CD4-positive, alpha-beta T cell treated with Interleukin-15 for 4 hours (primary cell): ENCODE data around the gene TSHZ2.
"Not testable (repeated sequence)": the region's sequence is repeated elsewhere in the genome, so short reads cannot be mapped to it uniquely, and the experiment has no call there.

ENCODE experiments used
- DNase-seq: peaks from one replicate; pipeline ENCODE4 v3.0.0-alpha.2; 2020; ENCODE audit warnings: low spot score

Gene TSHZ2

GRCh38 chr20:53084408-53084997 lies 112.3 kb downstream of the TSHZ2 start:
- no peak for DNase-seq

DNA sequence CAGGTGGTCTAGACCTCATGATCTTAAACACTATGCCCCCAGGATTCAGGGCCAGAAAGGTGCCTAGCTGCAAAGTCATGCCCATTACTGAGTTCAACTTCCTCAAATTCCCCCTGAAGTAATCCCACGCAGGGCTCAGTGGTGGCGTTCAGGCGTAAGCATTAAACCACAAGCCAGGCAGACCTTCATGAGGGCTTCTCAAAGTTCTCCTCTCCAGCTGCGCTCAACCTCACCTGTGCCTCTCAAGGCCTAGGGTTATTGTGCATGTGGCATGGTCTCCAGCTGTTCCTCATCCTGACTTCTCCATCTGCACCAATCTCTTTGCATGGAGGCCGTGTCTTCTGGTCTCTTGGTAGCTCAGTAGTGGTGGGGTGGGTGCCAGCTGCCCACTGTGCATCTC lies 113.6 kb downstream of the TSHZ2 start:
- no peak for DNase-seq

DNA sequence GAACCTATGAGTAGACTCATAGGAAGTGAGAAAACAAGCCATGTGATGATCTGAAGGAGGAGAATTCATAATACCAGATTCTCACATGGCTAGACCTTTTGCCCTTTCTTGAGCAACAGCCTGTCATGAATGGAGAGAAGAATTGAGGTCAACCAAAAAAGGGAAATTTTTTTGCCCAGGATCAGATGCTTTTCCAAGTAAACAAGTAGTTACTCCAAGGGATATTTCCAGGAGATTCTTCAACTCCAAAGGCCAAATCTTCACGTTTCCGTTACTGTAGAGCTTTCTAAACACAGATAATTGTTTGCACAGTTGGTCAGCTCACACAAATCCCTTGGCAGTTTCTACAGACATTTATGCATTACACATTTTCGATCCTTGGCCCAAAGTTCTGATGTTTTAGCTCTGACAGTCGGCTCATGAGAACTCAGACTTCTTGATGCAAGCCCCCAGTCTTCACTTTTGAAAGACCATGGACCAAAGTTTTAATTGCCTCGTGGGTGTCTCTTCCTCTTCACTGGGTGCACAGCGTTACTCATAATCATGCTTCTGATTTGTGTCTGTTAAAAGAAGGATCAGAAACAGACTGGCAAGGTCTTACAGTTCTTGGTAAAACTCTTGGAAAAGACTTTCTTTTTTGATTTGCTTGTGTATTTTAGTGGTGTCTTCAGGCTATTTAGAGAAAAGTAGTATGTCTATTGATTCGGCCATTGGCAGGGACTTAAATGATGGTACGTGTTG lies 115.0 kb downstream of the TSHZ2 start:
- no peak for DNase-seq

- no peak for DNase-seq
Observed at GRCh38 chr20:53088786-53089185, 116.6 kb downstream of the TSHZ2 start.

DNA sequence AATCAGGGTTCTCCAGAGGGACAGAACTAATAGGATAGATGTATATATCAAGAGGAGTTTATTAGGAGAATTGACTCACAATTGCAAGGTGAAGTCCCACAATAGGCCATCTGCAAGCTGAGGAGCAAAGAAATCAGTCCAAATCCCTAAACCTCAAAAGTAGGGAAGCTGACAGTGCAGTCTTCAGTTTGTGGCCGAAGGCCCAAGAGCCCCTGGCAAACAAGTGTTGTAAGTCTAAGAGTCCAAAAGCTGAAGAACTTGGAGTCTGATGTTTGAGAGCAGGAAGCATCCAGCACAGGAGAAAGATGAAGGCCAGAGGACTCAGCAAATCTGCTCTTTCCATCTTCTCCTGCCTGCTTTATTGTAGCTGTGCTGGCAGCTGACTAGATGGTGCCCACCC lies 117.7 kb downstream of the TSHZ2 start:
- DNase-seq = not testable (repeated sequence)

GRCh38 chr20:53091789-53092188 lies 119.6 kb downstream of the TSHZ2 start:
- DNase-seq = no peak

- DNase-seq = no peak
Observed at GRCh38 chr20:53092772-53093300, 120.7 kb downstream of the TSHZ2 start.

DNA sequence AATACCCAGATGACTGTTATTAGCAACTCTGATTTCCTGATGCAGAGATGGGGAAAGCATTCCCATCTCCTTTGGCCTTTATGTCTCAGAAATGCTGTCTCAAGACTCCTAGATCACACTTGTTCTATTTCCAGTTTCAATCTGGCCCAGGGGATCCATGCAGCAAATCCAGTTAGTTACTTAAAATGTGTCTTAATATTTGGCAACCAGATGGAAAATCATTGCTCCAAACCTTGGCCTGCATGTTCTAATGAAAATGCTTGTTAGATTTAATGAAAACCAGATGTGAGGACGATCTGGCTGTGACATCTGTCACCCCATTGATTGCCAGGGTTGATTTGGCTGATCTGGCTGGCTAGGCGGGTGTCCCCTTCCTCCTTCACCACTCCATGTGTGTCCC lies 125.2 kb downstream of the TSHZ2 start:
- DNase-seq = no peak

DNA sequence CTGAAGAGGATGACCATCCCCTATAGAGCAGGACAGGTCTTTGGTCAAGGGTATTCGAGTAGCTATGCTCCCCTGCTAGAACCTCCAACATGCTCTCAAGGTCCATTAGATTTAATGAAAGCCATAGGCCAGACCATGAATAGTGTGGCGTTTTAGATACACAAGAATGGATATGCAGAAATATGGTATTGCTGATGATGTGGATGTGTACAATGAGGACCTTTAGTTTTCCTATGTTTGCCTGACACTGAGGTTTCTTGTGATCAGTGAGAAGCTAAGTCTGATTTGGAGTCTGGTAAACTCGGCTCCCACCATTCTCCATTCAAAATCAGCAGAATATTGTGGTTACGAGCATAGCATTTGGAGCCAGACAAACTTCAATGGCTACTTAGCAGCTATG lies 125.6 kb downstream of the TSHZ2 start:
- no peak for DNase-seq

GRCh38 chr20:53098621-53099020 lies 126.5 kb downstream of the TSHZ2 start:
- DNase-seq = no peak

DNA sequence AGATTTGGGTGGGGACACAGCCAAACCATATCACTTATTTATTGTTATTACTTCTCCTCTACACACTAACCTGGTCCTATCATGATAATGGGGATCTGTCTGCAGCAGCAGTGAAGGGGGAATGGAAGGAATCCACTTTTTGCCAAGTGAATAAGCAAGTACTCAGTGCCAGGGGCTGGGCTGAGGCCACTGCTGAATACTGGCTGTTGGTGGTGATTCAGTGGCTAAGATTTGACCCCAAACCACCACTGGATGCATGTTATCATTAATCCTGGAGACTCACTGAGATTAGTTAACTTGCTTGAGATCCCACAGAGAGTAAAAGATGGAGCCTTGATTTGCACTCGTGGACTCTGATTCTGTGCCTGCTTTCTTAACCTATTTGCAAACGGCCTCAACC lies 127.7 kb downstream of the TSHZ2 start:
- DNase-seq = no peak

DNA sequence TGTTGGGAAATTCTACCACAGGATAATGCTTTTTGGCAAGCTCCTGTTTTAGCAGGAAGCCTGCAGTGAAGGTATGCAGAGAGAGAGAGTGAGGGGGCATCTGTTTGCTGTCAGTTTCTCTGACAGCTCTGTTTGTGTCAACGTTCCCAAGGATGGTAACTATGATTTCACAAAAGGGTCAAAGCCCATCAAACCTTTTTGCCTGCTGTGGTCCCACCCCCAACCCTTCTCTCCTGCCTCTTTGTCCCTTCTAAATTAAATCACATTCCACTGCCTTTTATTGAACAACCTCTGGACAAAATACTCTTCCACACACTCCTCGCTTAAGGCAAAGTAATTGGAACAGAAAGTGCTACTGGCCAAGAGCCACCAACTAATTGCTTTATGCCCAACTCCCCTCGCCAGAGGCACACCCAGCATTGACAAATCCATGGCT lies 128.3 kb downstream of the TSHZ2 start:
- no peak for DNase-seq

DNA sequence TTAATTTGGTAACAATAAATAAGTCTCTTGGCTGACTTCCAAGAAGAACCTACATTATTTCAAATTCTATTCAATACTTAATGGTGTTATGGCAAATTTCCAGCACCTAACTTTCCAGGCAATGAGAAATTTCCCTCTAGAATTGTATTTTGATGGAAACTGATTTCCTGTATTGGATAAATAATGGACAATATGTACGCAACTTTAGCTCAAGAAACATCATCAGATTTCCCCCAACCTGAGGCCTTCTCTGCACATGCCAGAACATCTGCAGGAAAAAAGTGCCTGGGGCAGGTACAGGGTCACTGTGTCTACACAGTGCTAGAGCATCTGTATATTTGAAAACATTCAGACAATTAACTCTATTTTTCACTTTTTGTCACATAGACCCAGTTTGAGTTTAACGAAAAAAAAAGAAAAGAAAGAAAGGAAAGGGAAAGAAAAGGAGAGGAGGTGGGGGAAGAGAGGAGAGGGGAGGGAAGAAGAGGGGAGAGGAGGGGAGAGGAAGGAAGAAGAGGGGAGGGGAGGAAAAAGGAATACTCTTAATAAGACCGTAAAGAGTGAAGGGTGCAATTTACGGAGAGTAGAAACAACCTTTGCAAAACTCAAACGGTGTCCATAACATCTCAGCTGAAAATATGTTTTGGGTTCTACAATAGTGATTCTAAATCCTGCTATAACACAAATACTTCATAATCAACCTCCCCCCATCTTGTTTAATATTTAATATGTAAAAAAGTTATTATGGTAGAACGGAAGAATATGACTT lies 130.0 kb downstream of the TSHZ2 start:
- DNase-seq = no peak

DNA sequence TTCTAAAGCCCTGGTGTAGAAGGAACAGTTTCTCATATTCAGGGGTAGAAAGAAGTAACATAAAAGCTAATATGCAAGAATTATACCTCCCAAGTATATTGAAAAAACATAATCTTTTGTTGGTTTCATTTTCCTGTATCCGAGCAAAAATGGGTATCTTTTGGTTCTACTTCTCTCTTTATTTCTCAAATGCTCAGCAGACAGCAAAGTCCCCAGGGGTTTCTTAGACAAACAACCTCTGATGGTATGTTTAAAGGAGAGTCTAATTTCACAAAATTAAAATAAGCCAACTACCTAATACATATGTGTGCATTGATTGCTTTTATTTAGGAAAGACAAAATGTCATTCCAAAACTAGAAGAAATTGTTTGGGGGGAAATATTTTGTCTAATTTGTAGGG lies 131.0 kb downstream of the TSHZ2 start:
- DNase-seq = no peak

GRCh38 chr20:53104884-53105283 lies 132.7 kb downstream of the TSHZ2 start:
- no peak for DNase-seq

DNA sequence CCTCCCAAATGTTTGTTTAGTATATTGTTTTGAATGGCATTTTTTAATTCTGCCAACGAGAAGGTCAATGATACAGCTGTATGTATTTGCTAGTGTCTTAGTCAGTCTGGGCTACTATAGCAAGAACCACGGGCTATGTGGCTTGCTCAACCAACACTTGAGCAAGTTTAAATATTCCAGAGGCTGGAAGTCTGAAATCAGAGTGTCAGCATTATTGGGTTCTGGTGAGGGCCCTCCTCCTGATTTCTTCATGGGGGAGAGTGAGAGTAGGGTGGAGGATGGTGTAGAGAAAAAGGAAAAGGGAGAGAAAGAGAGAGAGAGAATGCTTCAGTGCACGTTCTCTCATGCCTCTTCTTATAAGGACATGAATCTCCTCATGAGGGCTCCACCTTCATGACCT lies 144.6 kb downstream of the TSHZ2 start:
- no peak for DNase-seq

GRCh38 chr20:53122853-53123252 lies 150.7 kb downstream of the TSHZ2 start:
- DNase-seq = no peak

DNA sequence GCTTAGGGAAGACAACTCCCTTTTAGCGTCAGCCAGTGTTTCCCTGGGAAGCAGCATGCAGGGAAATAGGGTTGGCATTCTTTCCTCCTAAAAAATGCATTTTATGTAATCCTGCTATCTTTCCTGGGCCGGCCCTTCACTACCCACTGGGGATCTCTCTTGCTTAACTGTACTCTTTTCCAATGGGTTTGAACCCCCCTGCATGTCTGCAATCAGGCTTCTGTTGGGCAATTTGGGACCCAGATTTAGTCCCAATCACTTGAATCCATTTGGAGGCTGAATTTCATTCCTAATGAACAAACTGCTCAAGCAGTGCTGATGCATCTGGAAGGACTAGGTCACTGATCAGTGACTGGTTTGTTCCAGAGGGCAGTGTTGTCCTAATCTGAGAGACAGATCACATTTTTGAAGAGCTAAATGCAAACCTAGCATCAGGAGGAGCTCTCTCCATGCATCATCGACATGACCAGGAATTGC lies 152.0 kb downstream of the TSHZ2 start:
- no peak for DNase-seq

GRCh38 chr20:53124803-53125202 lies 152.6 kb downstream of the TSHZ2 start:
- no peak for DNase-seq

DNA sequence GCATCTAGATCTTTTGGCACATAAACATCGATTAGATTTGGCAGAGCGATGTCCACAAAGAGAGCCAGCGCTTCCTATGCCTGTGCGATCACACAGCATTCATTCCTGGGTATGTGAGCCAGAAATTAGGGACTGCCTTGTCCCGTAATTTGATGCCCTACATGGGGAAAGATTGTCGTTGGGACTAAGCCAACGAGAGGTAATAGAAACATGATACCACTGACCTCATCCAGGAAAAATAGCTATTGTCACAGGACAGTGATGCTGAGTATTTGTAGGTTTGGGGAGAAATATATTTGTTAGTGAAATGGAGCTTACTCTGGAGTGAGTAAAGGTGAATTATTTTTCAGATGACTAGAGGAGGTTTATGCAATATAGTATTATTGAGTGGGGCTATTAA lies 154.0 kb downstream of the TSHZ2 start:
- DNase-seq = no peak

DNA sequence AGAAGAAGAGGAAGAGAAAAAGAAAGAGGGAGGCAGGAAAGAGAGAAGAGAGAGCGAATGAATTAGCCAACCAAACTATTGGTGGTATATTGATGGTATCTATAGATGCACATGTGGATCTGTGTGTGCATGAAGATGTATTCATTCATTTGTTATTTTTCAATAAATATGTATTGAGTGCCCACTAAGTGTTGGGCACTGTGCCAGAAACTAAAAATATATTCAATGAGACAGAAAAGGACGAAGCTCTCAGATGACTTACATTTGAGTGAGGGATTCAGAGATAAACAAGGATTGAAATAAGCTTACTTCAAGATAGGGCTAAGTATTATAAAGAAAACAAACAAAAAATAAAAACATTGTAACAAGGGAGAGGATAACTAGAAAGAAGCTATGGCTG lies 154.9 kb downstream of the TSHZ2 start:
- no peak for DNase-seq

DNA sequence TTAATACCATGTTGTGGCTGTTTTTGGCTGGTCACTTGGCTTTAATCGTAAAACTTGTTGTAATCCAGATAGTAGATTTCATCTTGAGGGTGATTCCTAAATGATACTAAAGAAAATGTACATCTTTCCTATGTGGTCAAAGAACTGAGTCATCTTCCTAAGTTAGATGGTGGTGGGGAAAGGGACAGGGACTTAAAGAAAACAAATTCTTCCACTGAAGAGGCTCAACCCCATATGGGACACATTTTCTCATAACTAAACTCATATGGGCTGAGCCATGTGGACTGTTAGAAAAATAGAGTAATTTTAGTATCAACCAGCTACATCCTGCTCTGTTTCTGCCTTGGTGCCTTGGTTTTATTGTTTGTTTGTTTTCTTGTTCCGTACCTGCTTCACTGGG lies 155.8 kb downstream of the TSHZ2 start:
- DNase-seq = no peak

GRCh38 chr20:53129563-53129962 lies 157.4 kb downstream of the TSHZ2 start:
- DNase-seq = no peak
